Astrocyte of the cerebellum (primary cell): ENCODE results near the gene ZNF662.

Experiments
- DNase-seq: peaks from one replicate; pipeline ENCODE4 v3.0.0-alpha.2; 2011; ENCODE audit warnings: low read depth
- H3K4me3 ChIP-seq: 2 replicates; pipeline ENCODE4 v1.5.1; 2011; ENCODE audit warnings: mild to moderate bottlenecking, low read depth, low read length, moderate library complexity
- CTCF ChIP-seq: IDR thresholded peaks from 2 replicates; pipeline ENCODE4 v1.5.1; 2012; ENCODE audit warnings: low read length, low read depth, moderate library complexity, mild to moderate bottlenecking; ENCODE audit errors: missing control alignments
- in situ Hi-C: cut with HindIII; loops from 2 replicates; pipeline ENCODE4 v1.10.0; 2017; ENCODE audit warnings: low sequenced_read_pairs

ZNF662 gene

GRCh38 chr3:42895580-42895868 lies 10.4 kb upstream of the ZNF662 start:
- TF ChIP-seq CTCF, result no peak
- no peak for DNase-seq
- no peak overlapping the region for H3K4me3 ChIP-seq
- in situ Hi-C loops, result no loop called here

GRCh38 chr3:42898896-42899675 lies 6.9 kb upstream of the ZNF662 start:
- no peak overlapping the region for H3K4me3 ChIP-seq
- no peak for DNase-seq
- no peak for TF ChIP-seq CTCF
- in situ Hi-C loops, result no loop called here

GRCh38 chr3:42900226-42901072 lies 5.5 kb upstream of the ZNF662 start:
- no peak overlapping the region for H3K4me3 ChIP-seq

GRCh38 chr3:42901073-42901415 lies 4.9 kb upstream of the ZNF662 start:
- no peak for TF ChIP-seq CTCF
- no peak overlapping the region for H3K4me3 ChIP-seq
- in situ Hi-C loops, result no loop called here
- DNase-seq, result no peak

More at GRCh38 chr3:42900226-42901072, 5.5 kb upstream of the ZNF662 start:
- no peak for DNase-seq
- TF ChIP-seq CTCF, result no peak
- in situ Hi-C loops, result no loop called here

GRCh38 chr3:42902257-42902656 lies 3.7 kb upstream of the ZNF662 start:
- no peak for DNase-seq
- in situ Hi-C loops, result no loop called here
- H3K4me3 ChIP-seq, result no peak overlapping the region
- TF ChIP-seq CTCF, result no peak

GRCh38 chr3:42904076-42904475 lies 1.9 kb upstream of the ZNF662 start:
- DNase-seq, result no peak
- H3K4me3 ChIP-seq, result no peak overlapping the region
- no peak for TF ChIP-seq CTCF
- in situ Hi-C loops, result no loop called here
